HG03571 (cell line): ENCODE data around the gene SLC15A5.

ENCODE experiments used
- ATAC-seq: cut with Tn5 transposase; IDR thresholded peaks from one replicate; pipeline ENCODE4 v1.9.1; 2021; ENCODE audit not compliant: unreplicated experiment

SLC15A5 gene

GRCh38 chr12:16183541-16183940 is 93.9 kb downstream of the SLC15A5 start:
- ATAC-seq: no peak

- no peak for ATAC-seq
Measured at GRCh38 chr12:16175840-16176239, 101.6 kb downstream of the SLC15A5 start.

DNA sequence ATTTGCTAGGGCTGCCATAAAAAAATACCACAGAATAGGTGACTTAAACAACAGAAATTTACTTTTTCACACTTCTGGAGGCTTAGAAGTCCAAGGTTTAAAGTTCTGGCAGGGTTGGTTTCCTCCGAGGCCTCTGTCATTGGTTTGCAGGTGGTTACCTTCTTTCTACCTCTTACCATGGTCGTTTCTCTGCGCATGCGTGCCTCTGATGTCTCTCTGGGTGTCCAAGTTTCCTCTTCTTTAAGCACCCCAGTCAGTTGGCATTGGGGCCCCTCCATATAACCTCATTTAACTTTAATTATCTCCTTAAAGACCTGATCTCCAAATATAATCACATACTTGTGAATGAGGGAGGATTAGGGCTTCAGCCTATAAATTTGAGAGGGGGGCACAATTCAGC is 103.2 kb downstream of the SLC15A5 start:
- ATAC-seq: no peak

- ATAC-seq: no peak
Measured at GRCh38 chr12:16171348-16171747, 106.1 kb downstream of the SLC15A5 start.

DNA sequence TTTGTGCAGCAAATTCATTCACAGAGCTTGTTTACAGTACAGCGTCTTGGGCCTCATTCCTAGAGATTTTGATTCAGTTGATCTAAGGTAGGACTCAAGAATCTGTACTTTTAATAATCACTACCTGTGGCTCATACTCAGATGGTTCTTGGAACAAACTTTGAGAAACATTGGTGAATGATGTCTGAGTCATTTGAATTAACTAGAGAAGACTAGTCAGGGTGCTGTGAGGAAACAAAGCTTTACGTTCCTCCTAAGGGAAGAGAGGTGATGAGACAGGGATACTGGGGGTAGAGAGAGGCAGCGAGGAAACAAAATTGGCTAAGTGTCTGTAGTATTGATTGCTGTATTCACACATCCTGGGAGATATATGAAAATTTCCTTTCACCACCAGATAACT is 109.4 kb downstream of the SLC15A5 start:
- ATAC-seq: no peak

GRCh38 chr12:16166563-16167470 is 110.7 kb downstream of the SLC15A5 start:
- ATAC-seq: no peak

GRCh38 chr12:16165506-16165905 is 112.0 kb downstream of the SLC15A5 start:
- no peak for ATAC-seq

- ATAC-seq: no peak
Measured at GRCh38 chr12:16163901-16164300, 113.6 kb downstream of the SLC15A5 start.

DNA sequence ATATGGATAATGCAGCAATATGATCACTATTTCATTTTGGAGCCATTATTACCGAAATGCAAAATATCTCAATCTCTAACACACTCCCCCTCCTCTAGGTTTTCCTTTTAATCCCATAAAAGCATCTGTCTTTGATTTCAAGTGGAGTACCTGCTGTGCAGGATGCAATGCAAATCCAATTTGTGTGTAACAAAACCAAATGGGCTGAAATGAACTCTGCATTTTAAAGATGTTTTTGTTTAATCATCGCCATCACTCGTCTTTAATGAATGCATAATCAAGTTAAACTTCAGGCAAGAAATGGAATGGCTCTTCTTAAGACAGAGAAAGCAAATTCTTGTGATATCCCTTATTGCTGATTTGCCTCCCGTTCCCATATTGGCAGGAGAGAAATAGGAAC is 114.3 kb downstream of the SLC15A5 start:
- ATAC-seq: no peak

- ATAC-seq: no peak
Measured at GRCh38 chr12:16159571-16159970, 117.9 kb downstream of the SLC15A5 start.

GRCh38 chr12:16158050-16158449 is 119.4 kb downstream of the SLC15A5 start:
- ATAC-seq: no peak

DNA sequence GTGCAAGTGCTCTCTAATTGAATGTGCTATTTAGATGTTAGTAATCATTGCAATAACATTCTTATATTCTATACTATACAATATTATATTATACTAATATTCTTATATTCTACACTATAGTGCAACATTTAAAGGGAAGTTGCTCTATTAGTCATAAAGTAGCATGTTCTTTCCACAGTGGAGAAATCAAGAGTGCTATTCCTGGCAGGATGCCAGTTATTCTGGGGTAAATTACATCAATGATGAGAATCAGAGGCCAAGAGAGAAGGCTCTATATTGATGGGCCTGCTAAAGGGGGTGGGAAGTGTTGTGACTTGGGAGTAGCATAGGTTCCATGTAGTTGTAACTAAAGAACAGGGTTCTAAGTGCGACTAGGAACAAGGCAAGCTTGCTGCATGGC is 121.5 kb downstream of the SLC15A5 start:
- no peak for ATAC-seq

GRCh38 chr12:16154990-16155389 is 122.5 kb downstream of the SLC15A5 start:
- ATAC-seq: no peak

- no peak for ATAC-seq
Measured at GRCh38 chr12:16152885-16153673, 124.4 kb downstream of the SLC15A5 start.

GRCh38 chr12:16150276-16150675 is 127.2 kb downstream of the SLC15A5 start:
- no peak for ATAC-seq

DNA sequence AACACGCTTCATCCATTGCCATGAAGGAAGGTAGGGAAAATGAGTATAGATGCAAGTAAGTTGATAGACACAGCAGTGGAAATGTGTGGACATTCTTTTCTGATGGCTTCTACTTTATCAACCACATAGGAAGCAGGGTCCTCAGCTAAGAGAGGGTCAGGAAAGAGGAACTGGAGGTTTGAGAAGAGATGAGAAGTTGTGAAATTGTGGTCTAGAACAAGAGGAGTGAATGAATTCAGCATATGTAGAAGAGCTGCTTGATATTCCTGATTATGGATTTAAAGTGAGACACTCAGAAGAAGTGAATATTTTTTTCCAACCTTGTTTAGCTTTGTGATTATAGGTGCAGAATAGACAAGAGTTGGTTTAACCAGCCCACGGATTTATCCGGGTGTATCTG is 128.5 kb downstream of the SLC15A5 start:
- no peak for ATAC-seq
